Kidney capillary endothelial cell (primary cell): ENCODE results near the gene COG6.

Experiments used
- DNase-seq: peaks from one replicate; pipeline ENCODE4 v3.0.0-alpha.2; 2018; ENCODE audit warnings: low spot score

Gene COG6

DNA sequence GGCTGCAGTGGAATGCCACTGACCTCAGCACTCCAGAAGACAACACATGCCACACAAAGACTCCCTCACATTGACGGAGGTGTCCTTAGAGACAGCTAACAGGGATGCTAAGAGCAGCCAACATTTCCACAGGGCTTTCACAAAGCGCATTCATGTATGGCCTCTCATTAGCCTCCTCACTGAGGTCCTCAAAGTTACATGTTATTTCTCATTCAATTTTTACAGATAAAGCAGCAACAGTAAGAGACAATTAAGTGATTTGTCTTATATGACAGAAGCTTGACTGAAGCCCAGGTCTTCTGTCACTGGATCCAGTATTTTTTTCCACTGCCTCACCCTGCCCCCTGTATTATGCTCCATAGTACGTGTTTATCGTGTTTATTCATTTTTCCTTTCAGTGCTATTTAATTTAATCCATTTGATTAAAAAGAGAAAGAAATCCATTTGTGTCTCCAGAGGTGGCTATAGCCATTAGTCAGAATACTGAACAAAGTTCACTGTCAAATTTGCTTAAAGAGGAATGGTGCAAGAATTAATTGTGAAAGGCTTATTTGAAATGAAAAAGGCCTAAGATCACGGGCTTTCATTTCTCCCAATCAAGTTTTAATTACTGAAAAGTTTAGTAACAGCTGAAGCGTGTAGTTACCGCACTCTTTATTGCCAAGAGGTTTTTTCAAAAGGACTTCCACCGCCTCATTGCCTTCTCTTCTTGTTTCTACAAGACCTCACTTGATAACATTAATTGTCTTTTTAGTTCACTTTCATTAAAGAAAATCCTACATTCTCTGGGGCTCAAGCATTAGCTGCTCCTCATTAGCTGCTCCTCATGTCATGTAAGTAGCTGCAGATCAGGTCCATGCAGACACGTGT is 115.0 kb downstream of the COG6 start:
- no peak for DNase-seq

DNA sequence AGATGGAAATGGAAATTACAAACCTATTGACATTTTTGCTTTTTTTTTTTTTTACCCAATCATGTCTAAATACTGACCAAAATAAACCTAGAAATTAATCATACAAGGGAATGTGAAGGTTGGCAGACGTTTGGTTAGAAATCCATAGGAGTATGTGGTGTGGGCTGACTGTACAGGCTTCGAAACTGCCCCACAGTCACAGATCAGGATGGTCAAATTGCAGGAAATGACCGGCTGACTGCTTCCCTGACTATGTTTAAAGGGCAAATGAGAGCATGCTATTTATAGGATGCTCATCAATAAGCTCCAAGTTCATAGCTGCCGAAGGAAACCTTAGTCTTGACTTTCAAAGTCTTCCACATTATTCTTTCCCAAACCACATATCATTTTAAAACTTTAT is 118.4 kb downstream of the COG6 start:
- peak; percentile 65 for DNase-seq

DNA sequence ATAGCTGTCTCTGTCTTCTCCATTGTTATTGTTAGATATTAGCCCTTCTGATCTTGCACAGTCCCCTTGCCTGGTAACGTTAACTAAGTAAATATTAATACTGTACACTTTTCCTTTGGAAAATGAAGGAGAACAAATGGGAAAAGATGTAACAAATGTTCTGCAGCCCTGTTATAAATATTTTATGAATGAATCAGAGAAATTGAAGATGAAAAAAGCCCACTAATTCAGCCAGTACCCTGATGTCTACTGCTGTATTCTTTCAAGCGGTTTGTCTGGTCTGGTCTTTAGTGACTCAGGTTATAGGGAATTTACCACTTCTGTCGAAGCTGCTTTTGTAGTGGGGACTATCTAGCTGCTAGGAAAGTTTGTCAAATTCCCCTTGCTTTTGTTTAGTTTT is 121.0 kb downstream of the COG6 start:
- no peak for DNase-seq

GRCh38 chr13:39777021-39777420 is 121.6 kb downstream of the COG6 start:
- no peak for DNase-seq

- DNase-seq = peak; percentile 84
Observed at GRCh38 chr13:39777527-39778061, 122.1 kb downstream of the COG6 start.

GRCh38 chr13:39779337-39780265 is 124.1 kb downstream of the COG6 start:
- no peak for DNase-seq

GRCh38 chr13:39780711-39781110 is 125.2 kb downstream of the COG6 start:
- DNase-seq = no peak

DNA sequence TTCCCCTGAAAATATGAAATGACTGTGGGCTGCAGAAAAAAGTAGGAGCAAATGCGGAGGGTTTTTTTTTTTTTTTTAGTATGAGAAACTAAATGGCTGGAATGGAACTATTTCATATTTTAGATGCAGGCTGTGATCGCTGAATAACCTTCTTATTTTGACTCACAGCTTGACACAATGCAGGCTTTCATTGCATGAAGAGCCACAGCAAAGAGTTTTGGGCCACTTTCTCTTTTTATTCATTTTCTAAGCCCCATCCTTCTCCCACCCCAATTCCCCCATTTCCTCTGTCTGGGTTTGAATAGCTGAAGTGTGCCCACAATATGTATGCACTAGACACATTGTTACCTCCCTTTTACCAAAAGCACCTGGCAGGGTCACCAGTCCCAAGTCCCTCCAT is 125.9 kb downstream of the COG6 start:
- no peak for DNase-seq

- DNase-seq = no peak
Observed at GRCh38 chr13:39783051-39783450, 127.6 kb downstream of the COG6 start.

- no peak for DNase-seq
Observed at GRCh38 chr13:39784347-39784746, 128.9 kb downstream of the COG6 start.

- DNase-seq = no peak
Observed at GRCh38 chr13:39786091-39786490, 130.6 kb downstream of the COG6 start.

DNA sequence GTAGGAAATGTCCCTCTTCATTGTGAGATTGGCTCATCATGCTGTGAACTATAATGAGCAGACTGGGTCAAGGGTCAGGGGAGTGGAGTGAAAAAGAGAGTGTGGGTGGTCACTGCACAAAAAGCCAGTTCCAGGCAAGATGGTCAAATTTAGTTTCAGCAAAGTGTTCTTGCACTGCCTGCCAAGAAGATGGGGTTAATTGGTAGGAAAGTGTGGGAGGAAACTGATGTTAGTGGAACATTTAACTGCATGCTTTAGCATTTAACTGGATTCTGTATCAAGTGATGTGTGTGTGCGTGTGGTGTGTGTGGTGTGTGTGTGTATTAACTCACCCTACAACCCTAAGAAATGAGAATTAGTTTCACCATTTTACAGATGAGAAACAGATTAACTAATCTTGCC is 131.6 kb downstream of the COG6 start:
- no peak for DNase-seq

DNA sequence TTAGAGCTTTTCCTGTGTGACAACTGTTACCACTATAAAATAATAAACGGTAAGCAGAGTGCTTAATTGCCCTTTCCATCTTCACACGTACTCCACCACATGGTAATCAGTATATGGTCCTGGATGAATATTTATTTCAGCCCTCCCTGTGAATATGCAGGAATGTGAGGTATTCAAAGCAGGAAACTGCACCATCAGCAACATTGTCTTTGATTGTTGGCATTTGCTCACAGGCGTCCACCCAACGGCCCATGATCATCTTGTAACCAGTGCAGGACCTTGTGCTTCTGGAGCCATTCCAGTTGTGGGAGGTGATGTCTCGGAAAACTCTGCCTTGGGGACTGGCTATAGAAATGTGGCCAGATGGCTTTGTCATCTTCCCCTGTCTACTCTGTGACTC is 132.6 kb downstream of the COG6 start:
- DNase-seq = no peak

GRCh38 chr13:39789451-39789850 is 134.0 kb downstream of the COG6 start:
- no peak for DNase-seq
